Measurements from ENCODE around the gene CETN1. TPM values are rescaled to one million over a fixed set of nuclear protein-coding genes. Genes with fewer than 3 reads are reported as not detected.

CETN1 gene
- polyA plus RNA-seq, 3 donors = not detected

DNA sequence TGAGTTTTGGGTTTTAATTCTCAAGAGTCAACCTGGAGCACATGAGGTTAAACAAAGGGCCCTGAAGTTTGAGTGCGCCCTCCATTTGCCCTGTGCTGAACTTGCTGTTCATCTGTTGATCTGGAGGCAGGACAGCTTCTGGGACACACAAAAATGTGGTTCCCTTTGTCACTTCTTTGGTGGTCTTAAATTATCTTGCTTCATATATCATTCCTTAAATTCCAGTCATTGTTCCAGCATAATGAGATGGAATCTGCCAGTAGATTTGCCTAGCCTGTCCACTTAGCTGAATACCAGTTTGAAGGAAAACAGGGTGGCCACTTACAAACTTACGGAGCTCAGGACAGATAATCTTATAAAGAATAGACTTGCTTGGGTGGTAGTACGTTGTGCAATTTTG is 916 bp downstream of the CETN1 start:
- H3K4me3 ChIP-seq (replicated peaks in 1 of 3; ENCODE audit: low read depth in 2 of 3, low read length in 3 of 3) = no peak overlapping the region
- no peaks in the 10 kb centered on the region for H3K36me3 ChIP-seq (replicated peaks in 1 of 2; ENCODE audit: control insufficient read depth in 1 of 2, insufficient read depth in 2 of 2, low read length in 2 of 2)
- WGBS (ENCODE audit: insufficient coverage) = 86% methylated on average over 2 of the region's 3 CpGs
- H3K9ac ChIP-seq (ENCODE audit: insufficient read depth, low read length, poor library complexity, severe bottlenecking) = no peak overlapping the region
- peaks cover 5 to 13% of the 10 kb centered on the region in 2 donors for H3K9me3 ChIP-seq (replicated peaks in 1 of 2; ENCODE audit: control insufficient read depth in 1 of 2, insufficient read depth in 1 of 2, low read length in 2 of 2)
- peaks cover 0 to 6% (median 4%) of the 10 kb centered on the region in 3 donors for H3K27me3 Mint-ChIP-seq (ENCODE audit: low read depth in 3 of 3)
- H4K20me1 ChIP-seq (ENCODE audit: insufficient read depth, low read length) = no peaks in the 10 kb centered on the region
- no peaks in the 10 kb centered on the region for H3K79me2 ChIP-seq (ENCODE audit: insufficient read depth, low read length)
- H3K9me3 Mint-ChIP-seq = peaks cover 9 to 18% (median 13%) of the 10 kb centered on the region in 7 donors
- no peaks in the 10 kb centered on the region for H3K27me3 ChIP-seq (ENCODE audit: control insufficient read depth in 2 of 2, insufficient read depth in 2 of 2, low read length in 2 of 2)
- no peak overlapping the region for H3K4me2 ChIP-seq (replicated peaks; ENCODE audit: extremely low read depth, low read length, poor library complexity, severe bottlenecking)
- H3K27ac ChIP-seq (ENCODE audit: low read depth in 1 of 2, low read length in 2 of 2) = no peak overlapping the region
- no peaks in the 10 kb centered on the region for H3K4me1 ChIP-seq (ENCODE audit: control insufficient read depth in 1 of 2, insufficient read depth in 2 of 2, low read length in 2 of 2)
- no peaks in the 10 kb centered on the region for H3K4me1 Mint-ChIP-seq
- DNase-seq = no peak
- H2AFZ ChIP-seq (ENCODE audit: insufficient read depth, low read depth, low read length, poor library complexity, severe bottlenecking) = no peak overlapping the region
- TF ChIP-seq, protein P1, sequence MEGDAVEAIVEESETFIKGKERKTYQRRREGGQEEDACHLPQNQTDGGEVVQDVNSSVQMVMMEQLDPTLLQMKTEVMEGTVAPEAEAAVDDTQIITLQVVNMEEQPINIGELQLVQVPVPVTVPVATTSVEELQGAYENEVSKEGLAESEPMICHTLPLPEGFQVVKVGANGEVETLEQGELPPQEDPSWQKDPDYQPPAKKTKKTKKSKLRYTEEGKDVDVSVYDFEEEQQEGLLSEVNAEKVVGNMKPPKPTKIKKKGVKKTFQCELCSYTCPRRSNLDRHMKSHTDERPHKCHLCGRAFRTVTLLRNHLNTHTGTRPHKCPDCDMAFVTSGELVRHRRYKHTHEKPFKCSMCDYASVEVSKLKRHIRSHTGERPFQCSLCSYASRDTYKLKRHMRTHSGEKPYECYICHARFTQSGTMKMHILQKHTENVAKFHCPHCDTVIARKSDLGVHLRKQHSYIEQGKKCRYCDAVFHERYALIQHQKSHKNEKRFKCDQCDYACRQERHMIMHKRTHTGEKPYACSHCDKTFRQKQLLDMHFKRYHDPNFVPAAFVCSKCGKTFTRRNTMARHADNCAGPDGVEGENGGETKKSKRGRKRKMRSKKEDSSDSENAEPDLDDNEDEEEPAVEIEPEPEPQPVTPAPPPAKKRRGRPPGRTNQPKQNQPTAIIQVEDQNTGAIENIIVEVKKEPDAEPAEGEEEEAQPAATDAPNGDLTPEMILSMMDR (IDR thresholded peaks at IDR 0.05) = no peak
- H3K4me3 Mint-ChIP-seq = no peak overlapping the region
- no peak overlapping the region for H3K27ac Mint-ChIP-seq
- intact Hi-C loops (cut with micrococcal nuclease) = no loop called here
- H3K36me3 Mint-ChIP-seq = no peaks in the 10 kb centered on the region

DNA sequence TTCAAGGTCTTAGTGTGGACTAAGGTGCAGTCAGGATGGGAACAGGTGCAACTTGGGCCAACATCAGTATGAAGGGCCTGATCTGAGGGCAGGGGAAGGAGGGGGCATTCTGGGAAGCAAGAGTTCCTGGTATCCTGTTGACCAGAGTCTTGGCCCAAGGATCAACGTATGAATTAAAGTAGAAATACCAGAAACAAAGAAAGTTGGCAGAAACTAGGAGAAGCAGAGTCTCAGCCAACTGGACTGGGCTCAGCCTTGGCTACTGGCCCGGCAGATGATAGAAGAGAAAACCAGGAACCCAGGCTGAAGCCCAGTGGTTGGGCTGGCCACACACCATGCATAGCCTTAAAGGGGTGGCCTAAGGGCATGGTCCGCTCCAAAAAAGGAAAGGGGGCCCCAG is 2.3 kb downstream of the CETN1 start:
- H3K4me1 ChIP-seq (ENCODE audit: control insufficient read depth in 1 of 2, insufficient read depth in 2 of 2, low read length in 2 of 2) = no peaks in the 10 kb centered on the region
- Mint-ChIP-seq H3K4me1 (no peaks in the 10 kb centered on the region), H3K27ac (no peak overlapping the region), H3K27me3 (ENCODE audit: low read depth in 3 of 3) (peaks cover 2 to 7% (median 3%) of the 10 kb centered on the region in 3 donors), H3K4me3 (no peak overlapping the region), H3K9me3 (peaks cover 7 to 18% (median 16%) of the 10 kb centered on the region in 7 donors), H3K36me3 (no peaks in the 10 kb centered on the region)
- H3K4me3 ChIP-seq (replicated peaks in 1 of 3; ENCODE audit: low read depth in 2 of 3, low read length in 3 of 3) = no peak overlapping the region
- H3K9ac ChIP-seq (ENCODE audit: insufficient read depth, low read length, poor library complexity, severe bottlenecking) = no peak overlapping the region
- no peaks in the 10 kb centered on the region for H3K27me3 ChIP-seq (ENCODE audit: control insufficient read depth in 2 of 2, insufficient read depth in 2 of 2, low read length in 2 of 2)
- no peaks in the 10 kb centered on the region for H4K20me1 ChIP-seq (ENCODE audit: insufficient read depth, low read length)
- WGBS (ENCODE audit: insufficient coverage) = 100% methylated on average over 1 of the region's 3 CpGs
- TF ChIP-seq, protein P1 (IDR thresholded peaks at IDR 0.05) = no peak
- no peak for DNase-seq
- no peak overlapping the region for H3K4me2 ChIP-seq (replicated peaks; ENCODE audit: extremely low read depth, low read length, poor library complexity, severe bottlenecking)
- no peaks in the 10 kb centered on the region for H3K36me3 ChIP-seq (replicated peaks in 1 of 2; ENCODE audit: control insufficient read depth in 1 of 2, insufficient read depth in 2 of 2, low read length in 2 of 2)
- no peak overlapping the region for H2AFZ ChIP-seq (ENCODE audit: insufficient read depth, low read depth, low read length, poor library complexity, severe bottlenecking)
- H3K27ac ChIP-seq (ENCODE audit: low read depth in 1 of 2, low read length in 2 of 2) = no peak overlapping the region
- no peaks in the 10 kb centered on the region for H3K79me2 ChIP-seq (ENCODE audit: insufficient read depth, low read length)
- peaks cover 5 to 13% of the 10 kb centered on the region in 2 donors for H3K9me3 ChIP-seq (replicated peaks in 1 of 2; ENCODE audit: control insufficient read depth in 1 of 2, insufficient read depth in 1 of 2, low read length in 2 of 2)
- intact Hi-C loops (cut with micrococcal nuclease) = no loop called here
